NCI-H2029 treated with DMSO at 0.1 percent for 48 hours (cell line): ENCODE measurements around the gene TMCO1.
"Not testable (repeated sequence)": the region's sequence is repeated elsewhere in the genome, so short reads cannot be mapped to it uniquely, and the experiment has no call there.

ENCODE experiments used
- DNase-seq: peaks from one replicate; lab custom pipeline; 2025; lab: John Stamatoyannopoulos, UW

The TMCO1 gene

GRCh38 chr1:165768513-165769394 lies at the start of gene TMCO1:
TMCO1 (minus strand) TSS chr1:165768868; CDS start chr1:165768751, 117 bp downstream.
- peak; percentile 76 for DNase-seq

GRCh38 chr1:165816826-165817497 lies 48.3 kb upstream of the TMCO1 start:
- DNase-seq: no peak

- no peak for DNase-seq
These were observed 47.5 kb upstream of the TMCO1 start for GRCh38 chr1:165816157-165816556.

GRCh38 chr1:165815725-165816124 lies 47.1 kb upstream of the TMCO1 start:
- DNase-seq: no peak

- DNase-seq: no peak
These were observed 38.9 kb upstream of the TMCO1 start for GRCh38 chr1:165807613-165808012.

- DNase-seq: not testable (repeated sequence)
These were observed 35.8 kb upstream of the TMCO1 start for GRCh38 chr1:165804513-165804912.

- no peak for DNase-seq
These were observed 30.7 kb upstream of the TMCO1 start for GRCh38 chr1:165799387-165799786.

GRCh38 chr1:165795894-165796293 lies 27.2 kb upstream of the TMCO1 start:
- DNase-seq: no peak

- no peak for DNase-seq
These were observed 25.3 kb upstream of the TMCO1 start for GRCh38 chr1:165793951-165794350.

GRCh38 chr1:165787741-165788140 lies 19.1 kb upstream of the TMCO1 start:
- DNase-seq: no peak

GRCh38 chr1:165783519-165783918 lies 14.9 kb upstream of the TMCO1 start:
- DNase-seq: not testable (repeated sequence)

- DNase-seq: not testable (repeated sequence)
These were observed 9.5 kb upstream of the TMCO1 start for GRCh38 chr1:165778197-165778596.

GRCh38 chr1:165773324-165773965 lies 4.8 kb upstream of the TMCO1 start:
- no peak for DNase-seq

GRCh38 chr1:165772739-165773138 lies 4.1 kb upstream of the TMCO1 start:
- DNase-seq: no peak

GRCh38 chr1:165764277-165764676 lies 4.4 kb downstream of the TMCO1 start:
- DNase-seq: no peak

GRCh38 chr1:165763442-165763841 lies 5.2 kb downstream of the TMCO1 start:
- DNase-seq: no peak

GRCh38 chr1:165762725-165763124 lies 5.9 kb downstream of the TMCO1 start:
- no peak for DNase-seq

GRCh38 chr1:165759095-165759494 lies 9.6 kb downstream of the TMCO1 start:
- no peak for DNase-seq

GRCh38 chr1:165755393-165756010 lies 13.2 kb downstream of the TMCO1 start:
- no peak for DNase-seq

- no peak for DNase-seq
These were observed 14.7 kb downstream of the TMCO1 start for GRCh38 chr1:165753934-165754333.

- DNase-seq: no peak
These were observed 20.1 kb downstream of the TMCO1 start for GRCh38 chr1:165748550-165748949.
